ENCODE data around the gene BBLN.

Gene BBLN

DNA sequence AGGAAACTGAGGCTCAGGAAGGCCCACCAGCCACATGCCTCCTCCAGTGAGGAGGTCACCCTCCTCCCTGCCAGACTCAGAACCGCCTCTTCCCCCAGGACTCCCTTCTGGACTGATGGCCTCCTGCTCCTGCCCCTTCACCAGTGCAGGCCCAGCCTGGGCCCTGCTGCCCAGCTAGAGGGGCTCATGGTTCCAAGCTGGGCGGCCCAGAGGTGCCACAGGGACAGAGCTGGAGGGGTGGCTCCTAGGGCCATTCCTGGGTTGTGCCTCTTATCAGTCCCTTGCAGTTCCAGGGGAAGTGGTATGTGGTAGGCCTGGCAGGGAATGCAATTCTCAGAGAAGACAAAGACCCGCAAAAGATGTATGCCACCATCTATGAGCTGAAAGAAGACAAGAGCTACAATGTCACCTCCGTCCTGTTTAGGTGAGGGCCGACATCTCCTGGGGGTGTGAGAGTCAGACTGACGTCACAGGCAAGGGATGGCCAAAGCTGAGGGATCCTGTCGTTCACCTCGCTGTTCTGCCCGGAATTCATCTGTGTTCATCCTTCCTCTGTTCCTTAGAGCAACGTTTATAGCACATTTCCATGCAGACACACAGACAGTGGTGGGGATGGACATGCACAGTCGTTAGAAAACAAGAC, 10.0 kb upstream of the BBLN start:
- TF ChIP-seq TCF4 (CRISPR knock-in tag; IDR thresholded peaks at IDR 0.05; ENCODE audit: borderline replicate concordance) (no peak), ARNTL (CRISPR knock-in tag; IDR thresholded peaks at IDR 0.05; ENCODE audit: borderline replicate concordance, low read depth) (no peak), ZFP30 (CRISPR knock-in tag; IDR thresholded peaks at IDR 0.05) (no peak), ZC3H10 (CRISPR knock-in tag; IDR thresholded peaks at IDR 0.05) (no peak), GLIS3 (CRISPR knock-in tag; IDR thresholded peaks at IDR 0.05) (no peak), ISL1 (CRISPR knock-in tag; IDR thresholded peaks at IDR 0.05) (no peak), ZFP3 (CRISPR knock-in tag; IDR thresholded peaks at IDR 0.05) (no peak)
- no peak for ATAC-seq

DNA sequence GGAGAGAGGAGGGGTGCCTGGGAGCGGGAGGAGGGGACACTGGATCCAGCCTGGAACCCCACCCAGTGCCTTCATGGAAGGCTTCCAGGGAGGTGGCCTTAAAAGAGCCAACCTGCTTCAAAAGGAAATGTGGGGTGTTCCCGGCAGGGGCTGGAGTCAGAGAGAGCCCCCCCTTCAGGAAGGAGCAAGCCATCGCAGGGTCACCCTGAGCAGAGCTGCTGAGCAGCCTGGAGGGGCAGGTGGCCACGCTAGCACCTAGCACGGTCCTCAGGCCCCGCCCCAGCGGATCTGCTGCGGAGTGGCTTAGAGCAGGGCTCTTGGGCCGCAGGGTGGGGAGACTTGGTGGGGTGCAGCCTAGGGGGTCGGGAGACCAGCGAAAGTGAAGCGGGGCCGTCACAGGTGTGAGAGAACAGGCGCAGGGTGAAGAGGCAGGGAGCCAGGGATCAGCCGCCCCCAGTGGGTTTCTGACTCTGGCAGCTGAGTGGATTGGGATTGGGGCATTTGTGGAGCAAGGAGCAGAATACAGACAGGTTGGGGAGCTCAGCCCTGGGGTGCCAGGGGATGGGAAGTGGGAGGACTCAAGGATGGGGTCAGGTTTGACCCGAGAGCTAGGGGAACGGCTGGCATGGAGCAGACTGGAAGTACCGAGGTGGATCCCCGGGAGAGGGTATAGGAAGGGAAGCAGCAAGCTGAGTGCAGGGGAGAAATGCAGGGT, 9.3 kb upstream of the BBLN start:
- peak; percentile 62 for ATAC-seq
- TF ChIP-seq ESRRG (CRISPR knock-in tag; IDR thresholded peaks at IDR 0.05) (no peak), ZNF565 (CRISPR knock-in tag; conservative IDR thresholded peaks at IDR 0.05; ENCODE audit: low read depth) (no peak), ZNF8 (CRISPR knock-in tag; IDR thresholded peaks at IDR 0.05) (no peak), BACH2 (CRISPR knock-in tag; IDR thresholded peaks at IDR 0.05; ENCODE audit: borderline replicate concordance) (no peak)
- TF ChIP-seq, protein P1, sequence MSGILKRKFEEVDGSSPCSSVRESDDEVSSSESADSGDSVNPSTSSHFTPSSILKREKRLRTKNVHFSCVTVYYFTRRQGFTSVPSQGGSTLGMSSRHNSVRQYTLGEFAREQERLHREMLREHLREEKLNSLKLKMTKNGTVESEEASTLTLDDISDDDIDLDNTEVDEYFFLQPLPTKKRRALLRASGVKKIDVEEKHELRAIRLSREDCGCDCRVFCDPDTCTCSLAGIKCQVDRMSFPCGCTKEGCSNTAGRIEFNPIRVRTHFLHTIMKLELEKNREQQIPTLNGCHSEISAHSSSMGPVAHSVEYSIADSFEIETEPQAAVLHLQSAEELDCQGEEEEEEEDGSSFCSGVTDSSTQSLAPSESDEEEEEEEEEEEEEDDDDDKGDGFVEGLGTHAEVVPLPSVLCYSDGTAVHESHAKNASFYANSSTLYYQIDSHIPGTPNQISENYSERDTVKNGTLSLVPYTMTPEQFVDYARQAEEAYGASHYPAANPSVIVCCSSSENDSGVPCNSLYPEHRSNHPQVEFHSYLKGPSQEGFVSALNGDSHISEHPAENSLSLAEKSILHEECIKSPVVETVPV (CRISPR knock-in tag; IDR thresholded peaks at IDR 0.05) = no peak

GRCh38 chr9:128151309-128152132, 8.5 kb upstream of the BBLN start:
- no peak for ATAC-seq
- TF ChIP-seq ZFP30 (CRISPR knock-in tag; IDR thresholded peaks at IDR 0.05) = no peak
- no peak for TF ChIP-seq TCF4 (CRISPR knock-in tag; IDR thresholded peaks at IDR 0.05; ENCODE audit: borderline replicate concordance)
- no peak for TF ChIP-seq ZNF565 (CRISPR knock-in tag; conservative IDR thresholded peaks at IDR 0.05; ENCODE audit: low read depth)
- TF ChIP-seq ZC3H10 (CRISPR knock-in tag; IDR thresholded peaks at IDR 0.05) = no peak
- TF ChIP-seq ESRRG (CRISPR knock-in tag; IDR thresholded peaks at IDR 0.05) = no peak
- TF ChIP-seq TSHZ2 (CRISPR knock-in tag; IDR thresholded peaks at IDR 0.05) = no peak

DNA sequence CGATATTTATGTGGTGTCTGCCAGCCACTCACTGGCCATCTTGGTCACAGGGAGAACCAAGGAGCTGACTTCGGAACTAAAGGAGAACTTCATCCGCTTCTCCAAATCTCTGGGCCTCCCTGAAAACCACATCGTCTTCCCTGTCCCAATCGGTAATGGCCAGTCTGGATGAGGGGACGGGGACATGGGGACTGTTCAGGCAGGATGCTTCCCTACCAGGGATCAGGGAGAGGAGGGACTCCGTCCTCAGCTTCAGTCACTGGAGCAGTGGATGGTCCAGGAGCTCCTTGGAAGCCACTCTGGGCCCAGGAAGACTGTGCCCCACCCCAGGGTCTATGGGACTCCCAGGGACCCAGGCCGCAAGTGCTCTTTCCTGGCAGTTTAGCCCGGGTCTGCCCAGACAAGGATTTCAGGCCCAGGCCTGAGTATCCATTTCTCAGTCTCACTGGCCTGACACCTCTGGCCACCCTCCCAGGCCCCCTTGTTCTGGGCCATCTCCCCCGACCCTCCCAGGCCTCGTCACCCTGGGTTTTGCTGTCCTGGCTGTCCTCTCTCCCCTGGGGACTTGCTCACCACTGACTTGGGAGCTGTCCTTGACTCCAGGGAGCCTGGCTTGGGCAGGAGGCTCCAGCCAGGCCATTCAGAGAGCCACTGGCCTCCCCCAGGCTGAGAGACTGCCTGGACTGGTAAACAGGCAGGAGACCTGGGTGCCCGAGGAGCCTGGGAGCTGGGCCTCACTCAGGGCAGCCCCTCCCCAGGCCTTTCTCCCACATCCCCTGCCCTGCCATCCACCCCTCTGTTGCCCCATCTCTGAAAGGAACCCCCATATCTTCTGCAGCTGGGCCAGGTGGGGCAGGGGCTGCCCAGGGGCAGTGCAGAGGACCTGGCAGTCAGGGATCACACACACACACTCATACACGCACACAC, 7.7 kb upstream of the BBLN start:
- no peak for ATAC-seq
- TF ChIP-seq ZFP30 (CRISPR knock-in tag; IDR thresholded peaks at IDR 0.05) (no peak), CSDC2 (CRISPR knock-in tag; IDR thresholded peaks at IDR 0.05) (no peak), ZC3H10 (CRISPR knock-in tag; IDR thresholded peaks at IDR 0.05) (no peak), TCF4 (CRISPR knock-in tag; IDR thresholded peaks at IDR 0.05; ENCODE audit: borderline replicate concordance) (no peak), PATZ1 (CRISPR knock-in tag; IDR thresholded peaks at IDR 0.05; ENCODE audit: borderline replicate concordance) (no peak), BACH2 (CRISPR knock-in tag; IDR thresholded peaks at IDR 0.05; ENCODE audit: borderline replicate concordance) (no peak), ESRRG (CRISPR knock-in tag; IDR thresholded peaks at IDR 0.05) (no peak), GLIS3 (CRISPR knock-in tag; IDR thresholded peaks at IDR 0.05) (no peak), ARNTL (CRISPR knock-in tag; IDR thresholded peaks at IDR 0.05; ENCODE audit: borderline replicate concordance, low read depth) (no peak), RARB (CRISPR knock-in tag; IDR thresholded peaks at IDR 0.05) (no peak), ISL1 (CRISPR knock-in tag; IDR thresholded peaks at IDR 0.05) (no peak), PPARA (CRISPR knock-in tag; IDR thresholded peaks at IDR 0.05; ENCODE audit: borderline replicate concordance) (no peak), TOX (CRISPR knock-in tag; IDR thresholded peaks at IDR 0.05; ENCODE audit: borderline replicate concordance) (no peak), ZFP3 (CRISPR knock-in tag; IDR thresholded peaks at IDR 0.05) (no peak), OSR1 (CRISPR knock-in tag; IDR thresholded peaks at IDR 0.05) (no peak), ZNF565 (CRISPR knock-in tag; conservative IDR thresholded peaks at IDR 0.05; ENCODE audit: low read depth) (no peak), CREB5 (CRISPR knock-in tag; IDR thresholded peaks at IDR 0.05; ENCODE audit: low read depth) (no peak)
- TF ChIP-seq, protein P1 (CRISPR knock-in tag; IDR thresholded peaks at IDR 0.05) = no peak

Data from SK-N-SH treated with all-trans-retinoic acid at 6 μM for 48 hours (cell line).